NCI-H748 treated with DMSO at 0.1 percent for 48 hours (cell line): ENCODE results near the gene AQP9.
"Not testable (repeated sequence)": the region's sequence is repeated elsewhere in the genome, so short reads cannot be mapped to it uniquely, and the experiment has no call there.

Experiments used
- DNase-seq: peaks from one replicate; lab custom pipeline; 2025; lab: John Stamatoyannopoulos, UW

AQP9 gene

GRCh38 chr15:58179741-58180381 lies 41.7 kb downstream of the AQP9 start:
- no peak for DNase-seq

DNA sequence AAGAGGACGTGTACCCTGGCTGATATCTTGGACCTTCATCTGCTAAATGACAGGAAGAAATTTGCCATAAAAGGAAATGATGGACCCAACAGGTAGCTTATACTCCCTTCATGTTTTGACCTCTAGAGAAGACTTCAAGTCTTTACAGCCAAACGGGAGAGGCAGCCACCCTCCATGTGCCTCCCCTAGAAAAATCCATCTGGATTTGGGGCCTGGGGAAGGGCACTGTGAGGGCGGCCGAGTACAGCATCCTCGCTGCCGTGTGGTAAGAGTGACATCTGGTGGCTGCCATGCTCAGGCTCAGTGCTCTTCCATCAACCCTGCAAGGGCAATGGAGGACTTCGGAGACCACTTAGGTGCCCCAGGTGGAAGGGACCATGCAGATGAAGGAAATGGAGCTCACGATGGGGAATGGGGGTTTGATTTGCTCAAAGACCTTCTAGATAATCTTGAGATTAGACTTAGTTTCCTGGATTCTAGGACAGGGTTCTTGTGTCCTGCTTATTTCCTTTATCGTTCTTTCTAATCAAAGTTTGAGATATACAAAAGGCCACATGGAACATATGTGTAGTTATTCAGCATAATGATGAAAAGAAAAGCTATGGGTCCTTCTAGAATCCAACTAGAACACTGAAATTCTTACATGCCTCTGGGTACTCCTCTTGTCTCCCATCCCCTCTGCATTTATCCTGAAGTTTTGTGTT lies 44.4 kb downstream of the AQP9 start:
- no peak for DNase-seq

DNA sequence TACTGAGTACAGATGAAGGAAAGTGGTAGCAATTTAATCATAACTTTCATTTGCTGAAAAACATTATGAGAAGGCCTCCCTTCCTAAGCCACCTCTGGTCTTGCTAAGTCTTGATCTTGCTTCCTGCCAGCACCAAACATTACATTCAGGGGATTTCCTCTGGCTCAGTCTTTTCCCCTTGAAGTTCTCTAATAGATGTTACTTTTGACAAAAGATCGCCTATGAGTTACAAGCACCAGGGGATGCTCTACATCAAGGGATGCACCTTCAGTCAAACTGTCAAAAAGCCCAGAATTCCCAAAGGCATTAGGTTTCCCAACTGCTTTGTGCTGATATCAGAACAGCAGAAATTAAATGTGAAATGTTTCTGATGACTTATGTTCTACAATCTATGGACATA lies 47.3 kb downstream of the AQP9 start:
- DNase-seq: no peak

- DNase-seq: no peak
Observed at GRCh38 chr15:58189148-58189811, 51.1 kb downstream of the AQP9 start.

- DNase-seq: no peak
Observed at GRCh38 chr15:58190419-58190818, 52.2 kb downstream of the AQP9 start.

- DNase-seq: not testable (repeated sequence)
Observed at GRCh38 chr15:58193636-58194035, 55.5 kb downstream of the AQP9 start.

DNA sequence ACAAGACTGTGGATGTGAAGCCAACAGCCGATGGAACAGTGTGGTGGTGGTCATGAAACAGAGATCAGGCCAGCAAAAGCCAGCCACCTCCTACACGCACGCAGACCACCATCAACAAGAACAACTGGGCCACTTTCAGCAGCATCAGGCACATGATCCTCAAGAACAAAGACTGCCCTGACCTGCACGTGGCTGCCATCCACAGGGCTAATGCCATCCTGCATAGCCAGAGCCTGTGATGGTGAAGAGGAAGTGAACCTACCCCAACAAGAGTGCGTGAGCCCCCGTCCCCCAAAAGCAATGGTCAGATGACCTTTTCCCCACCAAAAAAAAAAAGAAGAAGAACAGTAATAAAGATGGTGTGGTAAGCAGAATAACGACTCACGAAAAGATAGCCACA lies 62.6 kb downstream of the AQP9 start:
- DNase-seq: no peak

- no peak for DNase-seq
Observed at GRCh38 chr15:58201516-58201915, 63.3 kb downstream of the AQP9 start.

GRCh38 chr15:58203537-58203936 lies 65.4 kb downstream of the AQP9 start:
- DNase-seq: no peak

GRCh38 chr15:58206151-58206550 lies 68.0 kb downstream of the AQP9 start:
- DNase-seq: no peak

GRCh38 chr15:58208217-58208616 lies 70.0 kb downstream of the AQP9 start:
- DNase-seq: not testable (repeated sequence)

GRCh38 chr15:58209007-58209481 lies 70.9 kb downstream of the AQP9 start:
- DNase-seq: not testable (repeated sequence)

- DNase-seq: not testable (repeated sequence)
Observed at GRCh38 chr15:58210031-58210430, 71.8 kb downstream of the AQP9 start.

GRCh38 chr15:58212909-58213526 lies 74.8 kb downstream of the AQP9 start:
- DNase-seq: no peak

GRCh38 chr15:58213587-58214338 lies 75.6 kb downstream of the AQP9 start:
- DNase-seq: no peak

GRCh38 chr15:58214591-58215340 lies 76.6 kb downstream of the AQP9 start:
- DNase-seq: no peak

DNA sequence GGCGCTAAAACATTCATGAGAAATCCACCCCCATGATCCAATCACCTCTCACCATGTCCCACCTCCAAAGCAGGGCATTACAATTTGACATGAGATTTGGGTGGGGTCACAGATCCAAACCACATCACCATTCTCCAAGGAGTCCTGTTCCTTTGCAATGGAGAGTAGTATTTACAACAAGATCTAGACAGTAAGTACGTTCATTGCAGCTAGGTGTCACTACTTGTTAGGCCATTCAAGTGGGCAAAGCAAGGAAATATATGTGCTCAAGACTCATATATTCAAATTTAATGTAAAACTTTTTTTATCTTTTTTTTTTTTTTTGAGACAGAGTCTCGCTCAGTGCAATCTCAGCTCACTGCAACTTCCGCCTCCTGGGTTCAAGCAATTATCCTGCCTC lies 79.3 kb downstream of the AQP9 start:
- no peak for DNase-seq

DNA sequence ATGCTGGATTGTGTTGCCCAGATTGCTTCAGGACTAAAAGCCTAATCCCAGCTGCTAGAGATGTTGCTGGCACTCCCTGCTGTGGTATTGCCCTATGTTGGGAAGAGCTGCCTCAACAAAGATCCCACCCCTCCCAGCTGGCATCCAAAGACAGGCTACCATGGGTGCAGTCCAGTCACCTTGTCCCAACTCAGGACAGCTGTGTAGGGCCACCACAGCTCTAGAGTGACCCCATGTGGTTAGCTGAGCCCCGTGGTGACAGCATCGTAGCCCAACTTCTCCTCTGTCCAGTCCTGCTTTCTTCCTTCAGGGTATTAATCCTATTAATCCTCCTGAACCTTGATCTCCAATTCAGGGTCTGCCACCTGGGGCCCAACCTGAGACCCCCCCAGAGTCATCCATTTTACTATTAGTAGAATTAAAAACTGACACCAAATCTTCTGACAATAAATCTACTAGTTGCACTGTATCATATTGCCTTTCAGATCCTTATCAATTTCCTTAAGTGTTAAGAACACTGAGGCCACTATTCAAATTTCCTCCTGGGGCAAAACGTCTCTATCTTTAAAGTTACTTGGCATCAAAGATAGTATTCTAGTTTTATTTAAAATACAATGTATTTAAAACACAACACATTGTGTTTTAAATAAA lies 83.5 kb downstream of the AQP9 start:
- no peak for DNase-seq

DNA sequence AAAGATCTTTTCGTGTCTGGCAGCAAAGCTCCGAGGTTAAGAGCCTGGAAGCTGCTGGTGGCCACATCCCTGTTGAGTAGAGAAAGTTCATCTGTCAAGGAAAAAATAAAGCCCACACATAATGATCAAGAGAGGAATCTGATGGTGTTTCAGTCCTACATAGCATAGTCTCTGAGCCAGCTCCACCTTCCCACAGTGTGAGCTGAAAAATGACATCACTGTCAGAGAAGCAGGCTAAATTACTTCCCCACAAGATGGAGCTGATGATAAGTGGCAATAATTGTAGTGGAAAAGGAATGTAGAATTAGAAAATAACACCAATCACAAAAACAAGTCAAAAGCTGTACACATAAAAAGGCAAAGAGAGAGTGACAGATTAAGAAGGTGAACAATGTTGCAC lies 84.5 kb downstream of the AQP9 start:
- no peak for DNase-seq

DNA sequence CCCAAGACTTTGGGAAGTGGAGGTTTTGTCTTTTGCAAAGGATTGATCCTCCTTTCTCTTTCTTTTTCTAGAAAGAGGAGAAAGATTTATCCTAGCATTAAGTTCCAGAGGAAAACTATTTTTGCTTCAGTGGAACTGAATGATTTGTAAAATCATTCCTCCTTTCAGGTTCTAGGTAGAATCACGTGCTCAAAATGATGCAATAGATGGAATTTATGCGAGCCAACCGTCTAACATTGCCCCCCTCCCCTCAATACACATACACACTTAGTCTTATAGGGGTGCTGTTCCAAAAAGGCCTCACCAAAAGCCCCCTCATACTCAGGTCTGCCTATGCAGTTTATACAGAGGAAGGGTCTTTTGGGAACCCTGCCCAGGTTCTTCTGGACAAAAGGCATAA lies 85.3 kb downstream of the AQP9 start:
- DNase-seq: no peak

GRCh38 chr15:58224068-58224467 lies 85.9 kb downstream of the AQP9 start:
- DNase-seq: no peak
